ENCODE measurements around the gene PGA5.

GRCh38 chr11:61274084-61274483, 33.1 kb downstream of the PGA5 start:
- TF ChIP-seq EP300 (IDR thresholded peaks at IDR 0.05) (no peak), POLR2A (IDR thresholded peaks at IDR 0.05) (no peak), CTCF (IDR thresholded peaks at IDR 0.05) (no peak)

Measured in stomach (tissue), 4 donors.